HL-60/S4 treated with retinoic acid at 250 ng/mL for 4 days and 3 days (cell line): ENCODE data around the gene GRIN1.

Experiments
- in situ Hi-C: fragments of 300-500 bp; cut with MboI; formaldehyde crosslinking; loops from 2 replicates; pipeline ENCODE4 v1.7.0; 2022; ENCODE audit warnings: low sequenced_read_pairs

GRIN1 gene

GRCh38 chr9:137173796-137174664 is 35.1 kb downstream of the GRIN1 start:
- in situ Hi-C loops, result no loop called here

GRCh38 chr9:137174722-137175293 is 35.9 kb downstream of the GRIN1 start:
- in situ Hi-C loops, result no loop called here

- in situ Hi-C loops, result no loop called here
These were observed 36.5 kb downstream of the GRIN1 start for GRCh38 chr9:137175345-137175961.

- in situ Hi-C loops, result no loop called here
These were observed 37.6 kb downstream of the GRIN1 start for GRCh38 chr9:137176302-137177182.

- in situ Hi-C loops, result no loop called here
These were observed 39.4 kb downstream of the GRIN1 start for GRCh38 chr9:137178201-137178938.

GRCh38 chr9:137178939-137179630 is 40.1 kb downstream of the GRIN1 start:
- in situ Hi-C loops, result no loop called here

- in situ Hi-C loops, result no loop called here
These were observed 40.8 kb downstream of the GRIN1 start for GRCh38 chr9:137179761-137180160.

GRCh38 chr9:137180491-137180890 is 41.5 kb downstream of the GRIN1 start:
- in situ Hi-C loops, result no loop called here

- in situ Hi-C loops, result no loop called here
These were observed 42.7 kb downstream of the GRIN1 start for GRCh38 chr9:137181680-137182079.

- in situ Hi-C loops, result no loop called here
These were observed 43.9 kb downstream of the GRIN1 start for GRCh38 chr9:137182836-137183235.

GRCh38 chr9:137183980-137184595 is 45.1 kb downstream of the GRIN1 start:
- in situ Hi-C loops, result no loop called here

- in situ Hi-C loops, result no loop called here
These were observed 46.1 kb downstream of the GRIN1 start for GRCh38 chr9:137184881-137185660.

- in situ Hi-C loops, result no loop called here
These were observed 47.0 kb downstream of the GRIN1 start for GRCh38 chr9:137185921-137186320.

GRCh38 chr9:137186385-137186784 is 47.4 kb downstream of the GRIN1 start:
- in situ Hi-C loops, result no loop called here

- in situ Hi-C loops, result no loop called here
These were observed 48.4 kb downstream of the GRIN1 start for GRCh38 chr9:137187386-137187785.

- in situ Hi-C loops, result no loop called here
These were observed 49.1 kb downstream of the GRIN1 start for GRCh38 chr9:137188086-137188489.

GRCh38 chr9:137188490-137189296 is 49.7 kb downstream of the GRIN1 start, which contains the start of the genes ANAPC2 and SSNA1:
Gene ANAPC2, minus strand, starts transcription at chr9:137188560. Its CDS starts 28 bp downstream, at chr9:137188532.
Gene SSNA1, plus strand, starts transcription at chr9:137188676. Its CDS starts 51 bp downstream, at chr9:137188727.
- in situ Hi-C loops, result no loop called here
